HG03159 (cell line): Measurements from ENCODE around the gene POLR3F.
A peak's percentile ranks its signal among the peaks of the same experiment; 100 is the strongest.
"Not testable (repeated sequence)": the region's sequence is repeated elsewhere in the genome, so short reads cannot be mapped to it uniquely, and the experiment has no call there.

Source experiments
- ATAC-seq: cut with Tn5 transposase; IDR thresholded peaks from one replicate; pipeline ENCODE4 v1.9.1; 2021; ENCODE audit warnings: mild to moderate bottlenecking, moderate library complexity; ENCODE audit not compliant: unreplicated experiment

POLR3F gene

GRCh38 chr20:18466894-18467730 is at the start of gene POLR3F, which contains the start of gene DZANK1:
POLR3F (plus strand) TSS chr20:18467390; CDS start chr20:18467507, 117 bp downstream.
DZANK1 (minus strand) TSS chr20:18467030; CDS start chr20:18465358, 1,672 bp downstream.
- peak; percentile 97 for ATAC-seq

- ATAC-seq = no peak
Observed at GRCh38 chr20:18421608-18422007, 45.6 kb upstream of the POLR3F start.

- no peak for ATAC-seq
Observed at GRCh38 chr20:18427214-18427613, 40.0 kb upstream of the POLR3F start.

DNA sequence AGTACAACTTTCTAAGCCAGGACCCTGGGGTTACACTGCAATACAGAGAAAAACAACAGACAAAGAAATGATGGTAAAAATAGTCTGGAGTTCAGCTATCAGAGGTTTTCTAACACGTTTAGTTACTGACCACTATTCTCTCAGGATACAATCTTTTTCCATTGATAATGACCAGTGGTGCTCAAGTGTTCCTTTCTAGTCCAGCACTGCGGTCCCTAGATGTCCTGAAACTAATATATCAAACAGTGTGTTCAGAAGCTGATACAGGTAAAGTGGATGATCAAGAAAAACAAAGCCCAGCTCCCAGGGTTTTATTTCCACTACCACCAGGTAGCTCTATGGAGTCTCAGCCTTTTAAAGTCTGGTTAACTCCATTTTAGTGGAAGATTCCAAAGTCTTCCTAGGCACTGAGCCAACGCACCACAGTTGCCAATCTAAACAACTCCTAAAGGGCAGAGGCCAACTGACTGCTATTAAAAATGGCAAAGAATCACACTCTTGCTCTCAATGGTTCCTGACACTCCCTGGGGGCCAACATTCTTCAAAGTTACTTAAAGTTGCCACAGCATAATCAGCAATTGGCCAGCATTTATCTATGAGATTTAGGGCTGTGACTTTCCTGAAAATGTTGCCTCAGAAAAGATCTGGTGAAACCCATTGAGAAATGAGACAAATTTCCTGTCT is 38.6 kb upstream of the POLR3F start:
- ATAC-seq = no peak

GRCh38 chr20:18430172-18430826 is 36.9 kb upstream of the POLR3F start:
- no peak for ATAC-seq

DNA sequence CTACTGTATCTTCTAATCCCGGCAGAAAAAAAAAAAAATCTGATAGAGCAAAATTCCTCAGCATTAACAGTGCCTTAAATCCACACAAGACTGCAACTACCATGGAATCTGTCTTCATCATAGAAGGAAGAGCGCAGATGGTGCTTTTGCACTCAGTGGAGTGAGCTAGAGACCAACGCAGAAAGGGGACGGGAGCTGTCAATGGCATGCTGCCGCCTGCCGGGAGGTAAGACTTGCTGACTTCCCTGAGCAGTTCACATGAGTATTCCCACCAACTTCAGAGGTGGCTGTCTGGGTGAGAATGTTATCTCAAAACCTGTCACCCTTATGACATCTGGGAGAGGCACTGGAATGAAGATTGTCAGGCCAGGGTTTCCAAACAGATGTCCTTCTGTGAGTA is 36.0 kb upstream of the POLR3F start:
- ATAC-seq = no peak

GRCh38 chr20:18436847-18437246 is 30.3 kb upstream of the POLR3F start:
- ATAC-seq = no peak

DNA sequence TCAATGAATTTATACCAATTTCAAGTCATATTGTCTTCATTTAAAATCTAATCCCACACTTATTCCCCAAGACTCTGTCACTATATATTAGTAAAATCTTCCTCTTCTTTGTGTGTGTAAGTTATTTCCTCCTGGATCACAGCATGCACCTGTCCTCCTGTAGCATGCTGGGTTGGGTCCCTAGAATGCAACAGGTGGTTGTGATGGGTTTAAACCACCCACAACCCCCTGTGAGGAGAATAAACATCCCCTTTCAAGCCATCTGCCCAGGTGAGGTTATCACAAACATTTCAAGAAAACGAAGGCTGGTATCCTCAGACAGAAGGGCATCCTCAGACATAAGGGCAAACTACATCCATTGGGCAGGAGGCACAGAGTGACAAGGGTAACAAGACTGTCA is 26.8 kb upstream of the POLR3F start:
- no peak for ATAC-seq

DNA sequence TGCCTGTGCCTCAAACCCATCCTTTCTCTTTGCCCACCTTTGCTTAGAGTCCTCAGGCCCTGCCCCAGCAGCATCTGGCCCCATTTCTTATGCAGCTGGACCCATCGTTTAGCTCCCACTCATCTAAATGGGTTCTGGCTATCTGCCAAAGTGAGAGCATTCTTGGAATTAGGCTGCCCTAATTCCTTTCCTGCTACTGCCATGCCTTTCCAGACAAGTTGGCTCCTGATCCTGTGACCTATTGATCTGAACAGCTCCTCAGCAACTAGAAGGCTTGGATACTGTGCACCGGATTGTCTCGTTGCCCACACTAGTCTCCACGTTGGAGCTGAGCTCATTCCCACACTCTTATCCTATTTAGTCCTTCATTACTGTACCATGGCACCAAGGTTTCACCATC is 23.3 kb upstream of the POLR3F start:
- ATAC-seq = no peak

GRCh38 chr20:18456600-18456999 is 10.6 kb upstream of the POLR3F start:
- no peak for ATAC-seq

DNA sequence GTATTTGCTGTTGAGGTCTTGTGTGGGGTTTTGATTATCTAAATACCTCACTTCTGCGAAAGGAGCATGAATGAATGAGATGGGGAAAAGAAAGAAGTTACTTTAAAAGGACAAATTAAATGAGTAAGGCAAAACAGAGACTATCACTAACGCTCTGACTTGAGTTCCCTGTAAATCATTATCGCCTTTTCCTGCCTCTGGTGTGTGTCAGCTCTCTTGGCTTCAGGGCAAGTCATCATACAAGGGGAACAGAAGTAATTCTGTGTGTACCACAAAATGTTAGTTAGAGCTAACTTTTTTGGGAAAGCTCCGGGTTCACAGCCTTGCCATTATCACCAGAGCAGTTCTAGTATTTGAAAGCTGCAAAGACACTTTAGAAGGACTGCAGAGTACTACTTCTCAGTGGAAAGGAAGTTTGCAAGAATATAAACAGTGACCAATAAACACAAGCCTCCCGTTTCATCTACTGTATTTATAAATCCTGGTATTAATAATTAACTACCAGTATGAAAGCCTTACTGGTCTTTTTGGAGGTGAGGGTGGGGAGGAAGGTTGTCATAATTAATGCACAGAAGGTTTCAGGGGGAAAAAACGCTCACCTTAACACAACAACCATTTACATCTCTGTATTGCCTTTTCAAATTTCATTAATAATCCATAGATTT is 1.5 kb upstream of the POLR3F start:
- ATAC-seq = no peak

- ATAC-seq = peak; percentile 18
Observed at GRCh38 chr20:18466574-18466893, 656 bp upstream of the POLR3F start.

DNA sequence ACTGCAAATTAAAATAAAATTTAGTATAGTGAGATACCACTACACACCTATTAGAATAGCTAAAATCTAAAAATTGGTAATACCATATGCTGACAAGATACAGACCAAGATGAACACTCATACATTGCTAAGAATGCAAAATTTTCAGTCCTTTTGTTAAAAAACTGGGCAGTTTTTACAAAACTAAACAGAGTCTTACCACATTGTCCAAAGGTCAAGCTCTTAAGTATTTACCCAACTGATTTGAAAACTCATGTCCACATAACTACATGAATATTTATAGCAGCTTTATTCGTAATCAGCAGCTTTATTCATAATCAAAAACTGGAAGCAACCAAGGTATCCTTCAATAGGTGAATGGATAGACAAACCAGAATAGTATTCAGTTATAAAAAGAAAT is 10.0 kb downstream of the POLR3F start:
- ATAC-seq = no peak

GRCh38 chr20:18477821-18478220 is 10.6 kb downstream of the POLR3F start:
- no peak for ATAC-seq

- ATAC-seq = no peak
Observed at GRCh38 chr20:18481596-18481995, 14.4 kb downstream of the POLR3F start.

- ATAC-seq = no peak
Observed at GRCh38 chr20:18488301-18488700, 21.1 kb downstream of the POLR3F start.

- ATAC-seq = no peak
Observed at GRCh38 chr20:18496042-18496441, 28.9 kb downstream of the POLR3F start.

DNA sequence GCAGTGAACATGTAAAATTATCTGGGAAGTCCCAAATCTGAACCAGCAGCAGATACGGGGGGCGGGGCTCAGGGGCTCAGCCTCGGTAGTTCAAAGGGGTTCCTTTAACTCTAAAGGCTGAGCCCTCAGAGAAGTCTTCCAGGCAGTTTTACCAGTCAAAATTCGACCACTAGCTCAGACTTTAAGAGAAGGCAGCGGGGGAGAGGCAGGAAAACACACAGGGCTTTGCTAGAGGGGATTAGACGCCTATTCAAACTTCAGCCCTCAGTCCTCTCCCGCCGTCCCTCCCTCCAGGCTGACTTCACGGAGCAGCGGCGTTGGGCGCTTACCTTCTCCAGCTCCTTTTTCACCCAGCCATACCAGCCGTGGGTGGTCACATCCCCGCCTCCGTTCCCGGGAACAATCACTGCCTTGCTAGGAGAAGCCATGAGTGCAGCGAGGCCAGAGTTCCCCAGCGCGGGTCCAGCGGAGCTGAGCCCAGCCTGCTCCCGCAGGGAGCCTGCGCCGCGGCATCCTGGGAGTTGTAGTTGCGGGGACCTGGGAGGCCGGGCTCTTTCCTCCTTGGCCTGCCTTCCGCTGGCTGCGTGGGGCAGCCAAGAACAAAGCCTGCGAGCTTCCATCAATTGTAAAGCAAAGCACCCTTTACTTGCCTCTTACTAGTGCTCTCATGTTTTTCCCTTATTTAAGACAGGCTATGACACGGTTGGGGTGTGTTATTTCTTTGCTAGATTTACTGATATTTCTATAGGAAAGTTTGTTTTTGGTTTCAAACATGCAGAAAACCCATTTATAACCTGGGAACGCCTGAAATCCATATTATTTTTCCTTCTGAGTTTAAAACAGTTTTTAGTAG is 29.8 kb downstream of the POLR3F start, which contains the start of gene RBBP9:
TSS of gene RBBP9 (minus strand) at position 486 of the 853 bp plus-strand sequence. CDS start at position 428, 58 bp downstream.
- peak; percentile 97 for ATAC-seq

- ATAC-seq = no peak
Observed at GRCh38 chr20:18497603-18498002, 30.4 kb downstream of the POLR3F start.

GRCh38 chr20:18501672-18502071 is 34.5 kb downstream of the POLR3F start:
- not testable (repeated sequence) for ATAC-seq
